HepG2 (cell line): ENCODE data around the gene OR2C1. TPM values are rescaled to one million over a fixed set of nuclear protein-coding genes. Genes with fewer than 3 reads are reported as not detected.

ENCODE experiments used
- ATAC-seq: fragments of 200-7000 bp; cut with Tn5 transposase; 3 replicates; pipeline ENCODE4 v1.9.1; 2020; ENCODE audit warnings: mild to moderate bottlenecking, moderate library complexity
- BruUV-seq: library from RNA; stranded (reverse); fragments of 400-500 nt; replicated peaks from 2 replicates; lab custom pipeline; 2021; lab: Mats Ljungman, UMichigan
- CTCF ChIA-PET: fragments of 300-600 bp; formaldehyde crosslinking; extraction: SDS; loops from one replicate; lab custom pipeline; 2021; ENCODE audit warnings: low total read pairs, inconsistent platforms, low intra/inter-chr PET ratio; lab: Yijun Ruan, JAX
- POLR2A ChIA-PET: fragments of 350-600 bp; sonication (Branson Sonifier 250); formaldehyde crosslinking; loops from one replicate; lab custom pipeline; 2020; ENCODE audit warnings: antibody characterized with exemption, inconsistent platforms; lab: Yijun Ruan, JAX
- DNase-seq: peaks from one replicate; pipeline ENCODE4 v3.0.0-alpha.2; 2015; ENCODE audit warnings: low spot score
- FAIRE-seq: peaks from 3 replicates; lab custom pipeline; 2011; peaks lifted over from hg19 to GRCh38; lab: Jason Lieb, UNC
- H2AFZ ChIP-seq: one replicate; pipeline ENCODE4 v1.6.1; 2011; ENCODE audit warnings: low read length, inconsistent platforms
- H3K27ac ChIP-seq: fragments of 300-600 bp; 3 replicates; pipeline ENCODE4 v1.8.0; 2011; ENCODE audit warnings: mixed run types, mild to moderate bottlenecking, mixed read lengths, low read length, inconsistent platforms; ENCODE audit not compliant: insufficient read depth; ENCODE audit errors: extremely low read length
- H3K27me3 ChIP-seq, 2 experiments: fragments of 200-600 bp in 1 of 2; 2 replicates in 1 of 2; 3 replicates in 1 of 2; pipeline versions ENCODE4 v1.6.0 to v1.8.0; 2011; ENCODE audit warnings: low read length in 2 of 2, mild to moderate bottlenecking in 2 of 2, moderate library complexity in 2 of 2, inconsistent platforms in 1 of 2; ENCODE audit not compliant: insufficient read depth in 2 of 2, control insufficient read depth in 1 of 2
- H3K36me3 ChIP-seq, 2 experiments: fragments of 200-600 bp in 1 of 2; replicated peaks in 1 of 2; 2 replicates in 1 of 2; 3 replicates in 1 of 2; pipeline versions ENCODE4 v1.5.1 to v1.8.0; 2011; ENCODE audit warnings: low read length in 2 of 2, inconsistent platforms in 1 of 2; ENCODE audit not compliant: insufficient read depth in 2 of 2, control insufficient read depth in 1 of 2
- H3K4me1 ChIP-seq: 2 replicates; pipeline ENCODE4 v1.5.1; 2012; ENCODE audit warnings: low read length, inconsistent platforms; ENCODE audit not compliant: insufficient read depth
- H3K4me2 ChIP-seq: 2 replicates; pipeline ENCODE4 v1.6.0; 2011; ENCODE audit warnings: low read depth, low read length, inconsistent platforms
- H3K4me3 ChIP-seq, 3 experiments: fragments of 200-600 bp in 1 of 3; sonication (generic), shearing (Covaris generic) in 1 of 3; replicated peaks in 1 of 3; 2 replicates each; pipeline ENCODE4 v1.5.1; 2011 to 2016; ENCODE audit warnings: low read length in 3 of 3, inconsistent platforms in 2 of 3, low read depth in 2 of 3, mild to moderate bottlenecking in 2 of 3, control low read depth in 1 of 3, mixed read lengths in 1 of 3; ENCODE audit not compliant: insufficient read depth in 1 of 3
- H3K79me2 ChIP-seq: one replicate; pipeline ENCODE4 v1.6.1; 2011; ENCODE audit warnings: low read length, inconsistent platforms; ENCODE audit not compliant: insufficient read depth
- H3K9ac ChIP-seq: 2 replicates; pipeline ENCODE4 v1.6.0; 2011; ENCODE audit warnings: mild to moderate bottlenecking, low read depth, low read length, inconsistent platforms; ENCODE audit not compliant: insufficient read depth
- H3K9me3 ChIP-seq: 2 replicates; pipeline ENCODE4 v1.5.1; 2012; ENCODE audit warnings: mild to moderate bottlenecking, low read length
- H4K20me1 ChIP-seq: 2 replicates; pipeline ENCODE4 v1.6.0; 2011; ENCODE audit warnings: inconsistent platforms, mild to moderate bottlenecking, low read length, moderate library complexity; ENCODE audit not compliant: insufficient read depth
- ATF4 ChIP-seq, 2 experiments: fragments of 450-650 bp in 1 of 2; sonication (generic) in 1 of 2; formaldehyde crosslinking; IDR thresholded peaks; 2 replicates each; pipeline versions ENCODE4 v1.5.0 to v1.8.0; 2020 to 2022; ENCODE audit warnings: mild to moderate bottlenecking in 1 of 2, missing genetic modification reagents in 1 of 2
- FOSL2 ChIP-seq: sonication (generic); formaldehyde crosslinking; IDR thresholded peaks from 2 replicates; pipeline ENCODE4 v1.4.0; 2020; ENCODE audit warnings: missing genetic modification reagents
- FOXC1 ChIP-seq: sonication (generic); formaldehyde crosslinking; IDR thresholded peaks from 2 replicates; pipeline ENCODE4 v1.8.0; 2022; ENCODE audit warnings: mild to moderate bottlenecking, missing genetic modification reagents, borderline replicate concordance
- GPN1 ChIP-seq: sonication (generic); formaldehyde crosslinking; IDR thresholded peaks from 2 replicates; pipeline ENCODE4 v1.5.1; 2020; ENCODE audit warnings: missing genetic modification reagents, borderline replicate concordance
- HNF1B ChIP-seq: sonication (generic); formaldehyde crosslinking; IDR thresholded peaks from 2 replicates; pipeline ENCODE4 v1.5.1; 2020; ENCODE audit warnings: mild to moderate bottlenecking, moderate library complexity, missing genetic modification reagents
- IKZF5 ChIP-seq: IDR thresholded peaks from 2 replicates; pipeline ENCODE4 v1.6.1; 2018; ENCODE audit warnings: missing genetic modification reagents, mild to moderate bottlenecking, missing compliant biosample characterization
- JARID2 ChIP-seq: sonication (generic); formaldehyde crosslinking; IDR thresholded peaks from 2 replicates; pipeline ENCODE4 v1.8.1; 2023; ENCODE audit warnings: missing genetic modification reagents, inconsistent platforms; ENCODE audit not compliant: insufficient replicate concordance
- KLF13 ChIP-seq: sonication (generic); formaldehyde crosslinking; IDR thresholded peaks from 2 replicates; pipeline ENCODE4 v1.4.0; 2020; ENCODE audit warnings: mild to moderate bottlenecking, missing genetic modification reagents
- PBX3 ChIP-seq: sonication (generic); formaldehyde crosslinking; IDR thresholded peaks from 2 replicates; pipeline ENCODE4 v1.8.1; 2023; ENCODE audit warnings: missing genetic modification reagents, inconsistent platforms, borderline replicate concordance
- SIX4 ChIP-seq: sonication (generic); formaldehyde crosslinking; IDR thresholded peaks from 2 replicates; pipeline ENCODE4 v1.4.0; 2020; ENCODE audit warnings: missing genetic modification reagents
- SMARCE1 ChIP-seq: fragments of 450-650 bp; IDR thresholded peaks from 2 replicates; pipeline ENCODE4 v1.6.1; 2017; ENCODE audit warnings: borderline replicate concordance
- TAF15 ChIP-seq: fragments of 200-400 bp; formaldehyde crosslinking; IDR thresholded peaks from one replicate; pipeline ENCODE4 v1.6.1; 2018; ENCODE audit warnings: mild to moderate bottlenecking, low read depth, low read length; ENCODE audit not compliant: poor library complexity, severe bottlenecking
- ZBTB8A ChIP-seq: sonication (generic); formaldehyde crosslinking; IDR thresholded peaks from 2 replicates; pipeline ENCODE4 v1.4.0; 2020; ENCODE audit warnings: mild to moderate bottlenecking, low read depth, missing genetic modification reagents, borderline replicate concordance
- ZFP82 ChIP-seq: sonication (generic); formaldehyde crosslinking; IDR thresholded peaks from 2 replicates; pipeline ENCODE4 v1.5.1; 2020; ENCODE audit warnings: mild to moderate bottlenecking, missing genetic modification reagents, borderline replicate concordance
- ZFX ChIP-seq: sonication (generic); formaldehyde crosslinking; IDR thresholded peaks from 2 replicates; pipeline ENCODE4 v1.4.0; 2020; ENCODE audit warnings: mild to moderate bottlenecking, low read depth, missing genetic modification reagents, moderate library complexity
- ZNF263 ChIP-seq: sonication (generic); formaldehyde crosslinking; IDR thresholded peaks from 2 replicates; pipeline ENCODE4 v1.4.0; 2020; ENCODE audit warnings: missing genetic modification reagents
- ZNF746 ChIP-seq: sonication (generic); formaldehyde crosslinking; IDR thresholded peaks from 2 replicates; pipeline ENCODE4 v1.8.0; 2022; ENCODE audit warnings: mild to moderate bottlenecking, missing genetic modification reagents
- ZNF883 ChIP-seq: sonication (generic); formaldehyde crosslinking; IDR thresholded peaks from 2 replicates; pipeline ENCODE4 v1.5.1; 2020; ENCODE audit warnings: mild to moderate bottlenecking, missing genetic modification reagents; ENCODE audit errors: not compliant biosample characterization
- ZSCAN29 ChIP-seq: sonication (generic); formaldehyde crosslinking; conservative IDR thresholded peaks from 2 replicates; pipeline ENCODE4 v1.4.0; 2020; ENCODE audit warnings: mild to moderate bottlenecking, missing genetic modification reagents
- WGBS: methylation state at CpG from one replicate; pipeline ENCODE4 v1.1.6; 2017; ENCODE audit warnings: low lambda C conversion rate; 5-methylcytosine and 5-hydroxymethylcytosine counted together
- in situ Hi-C: cut with HindIII; loops from 2 replicates; pipeline ENCODE4 v1.10.0; 2017; ENCODE audit warnings: low pct_unique_long_range_greater_than_20kb; ENCODE audit not compliant: extremely low pct_ligation_motif_present
- intact Hi-C: fragments of 100-400 bp; cut with micrococcal nuclease; formaldehyde crosslinking; loops from one replicate; pipeline ENCODE4 v1.10.0; 2022; ENCODE audit not compliant: unreplicated experiment
- polyA plus RNA-seq, 8 experiments: library from polyadenylated mRNA; depleted of rRNA in 3 of 8; stranded (reverse) in 7 of 8; unstranded in 1 of 8; fragments of >200 nt; fragmentation: Illumina TruSeq in 4 of 8; extraction: Trizol in 4 of 8; gene quantifications; 2 replicates each; pipeline versions ENCODE4 v1.2.1 to v1.2.3, GENCODE V29; 2011 to 2016; ENCODE audit warnings: low read depth in 4 of 8, missing spikeins in 1 of 8, mixed read lengths in 1 of 8; ENCODE audit not compliant: insufficient read depth in 1 of 8
- total RNA-seq, 5 experiments: library from RNA; depleted of rRNA; stranded (reverse); fragments of >200 nt; fragmentation: Illumina TruSeq; extraction: Trizol; gene quantifications; 2 replicates each; pipeline ENCODE4 v1.2.3, GENCODE V29; 2016; ENCODE audit warnings: low read depth in 1 of 5

Gene OR2C1
- total and polyA plus RNA-seq, 2 of the 13 experiments (the other 11 are each of a cell fraction or from before 2014, with no cell fraction given), result not detected

GRCh38 chr16:3364774-3365427, 9.2 kb downstream of the OR2C1 start:
- Histone ChIP-seq H3K4me3 (peak overlapping the region; percentile 74 to 79 (median 75); a peak in 5 of 6 replicates), H3K27ac (peak overlapping the region; percentile 93), H3K4me1 (peaks cover 20% of the 10 kb centered on the region), H3K4me2 (peak overlapping the region; percentile 81), H4K20me1 (no peaks in the 10 kb centered on the region), H3K9ac (peak overlapping the region; percentile 94), H3K36me3 (no peaks in the 10 kb centered on the region), H2AFZ (peak overlapping the region; percentile 29), H3K9me3 (no peaks in the 10 kb centered on the region), H3K79me2 (peaks cover 6% of the 10 kb centered on the region), H3K27me3 (peaks cover 0 to 13% of the 10 kb centered on the region in 2 experiments; a peak in 2 of 5 replicates)
- WGBS, result 43% methylated on average over 26 of the region's 42 CpGs
- ChIA-PET CTCF (interaction anchor here (0.7 to 1.3 kb wide), 3 partner anchors 98 to 136 kb away, joined by 3 read pairs; partner anchors contain the start of gene CLUAP1), POLR2A (interaction anchor here (0.7 to 3.0 kb wide), 15 partner anchors 9 to 214 kb away, joined by 3 to 28 read pairs (median 4); partner anchors contain the start of genes CLUAP1, NAA60, OR2C1 and ZNF174)
- FAIRE-seq, result peak; percentile 86
- intact Hi-C loops (loop anchor here (1.0 kb wide), 1 partner anchor 83 kb away; no protein-coding TSS in a partner anchor), in situ Hi-C loops (no loop called here)
- peak; percentile 94 for DNase-seq
- ATAC-seq, result peak; percentile 87
- BruUV-seq, result no TSS peak
- TF ChIP-seq ZNF883 (CRISPR knock-in tag), result no peak
- TF ChIP-seq FOXC1, result no peak
- peak in 1 of 2 experiments; percentile 60; a peak in 1 of 4 replicates for TF ChIP-seq ATF4 (CRISPR knock-in tag; IDR thresholded peaks at IDR 0.05)
- TF ChIP-seq PBX3, result no peak
- no peak for TF ChIP-seq GPN1 (CRISPR knock-in tag)
- no peak for TF ChIP-seq SMARCE1
- no peak for TF ChIP-seq ZBTB8A (CRISPR knock-in tag)
- peak; percentile 42 for TF ChIP-seq HNF1B (CRISPR knock-in tag)
- TF ChIP-seq IKZF5 (CRISPR knock-in tag), result no peak
- no peak for TF ChIP-seq ZNF263
- TF ChIP-seq ZNF746 (CRISPR knock-in tag), result no peak
- TF ChIP-seq ZSCAN29 (CRISPR knock-in tag), result no peak
- no peak for TF ChIP-seq FOSL2 (CRISPR knock-in tag)
- TF ChIP-seq JARID2 (CRISPR knock-in tag), result no peak
- peak; percentile 21; the same call in 1 of the 2 replicates for TF ChIP-seq ZFP82 (CRISPR knock-in tag)
- TF ChIP-seq TAF15, result no peak
- TF ChIP-seq KLF13 (CRISPR knock-in tag), result no peak
- peak; percentile 83 for TF ChIP-seq ZFX (CRISPR knock-in tag)
- no peak for TF ChIP-seq SIX4 (CRISPR knock-in tag)
